GM12874 (cell line): ENCODE measurements around the gene POTEE.
"Not testable (repeated sequence)": the region's sequence is repeated elsewhere in the genome, so short reads cannot be mapped to it uniquely, and the experiment has no call there.

Experiments used
- TF ChIP-seq, protein P1 (sequence below): IDR thresholded peaks from 2 replicates; pipeline ENCODE4 v1.5.1; 2011; ENCODE audit warnings: low read depth, mild to moderate bottlenecking, control low read depth, low read length, moderate library complexity; ENCODE audit not compliant: insufficient read depth

The POTEE gene

DNA sequence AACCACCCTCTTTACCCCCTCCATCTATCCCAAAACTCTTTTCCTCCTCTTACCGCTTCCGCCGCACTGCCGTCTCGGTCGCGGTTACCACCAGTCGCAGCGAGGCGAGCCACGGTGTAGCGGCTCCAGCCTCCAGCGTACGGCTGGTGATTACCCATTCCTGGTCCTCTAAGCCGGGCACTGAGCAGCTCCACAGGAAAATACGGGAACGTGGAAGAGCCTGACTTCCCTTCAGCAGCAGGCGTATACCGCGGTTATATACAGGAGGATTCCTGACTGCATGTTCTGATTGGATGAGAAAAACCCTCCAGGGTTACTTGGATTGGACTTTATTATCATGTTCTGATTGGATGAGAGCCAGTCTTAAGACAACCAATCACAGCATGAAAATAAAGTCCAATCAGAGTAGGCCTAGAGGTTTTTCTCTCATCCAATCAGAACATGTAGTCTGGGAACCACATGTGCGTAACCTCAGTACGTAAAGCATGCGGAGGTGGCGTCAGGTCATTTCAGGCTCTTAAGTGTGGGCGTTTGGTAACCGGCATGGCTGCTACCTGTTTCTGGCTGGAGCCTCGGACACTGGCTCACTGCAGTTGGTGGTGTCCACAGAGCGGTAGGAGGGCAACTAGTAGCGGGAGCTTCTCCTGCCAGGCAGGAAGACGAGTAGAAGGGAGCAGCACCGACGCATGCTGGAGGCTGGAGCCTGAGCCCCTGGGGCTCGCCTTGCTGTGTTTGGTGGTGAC is at the start of gene POTEE:
TSS of gene POTEE (plus strand) at position 507 of the 743 bp plus-strand sequence. CDS start 8,867 bp downstream, outside the sequence.
- TF ChIP-seq, protein P1, sequence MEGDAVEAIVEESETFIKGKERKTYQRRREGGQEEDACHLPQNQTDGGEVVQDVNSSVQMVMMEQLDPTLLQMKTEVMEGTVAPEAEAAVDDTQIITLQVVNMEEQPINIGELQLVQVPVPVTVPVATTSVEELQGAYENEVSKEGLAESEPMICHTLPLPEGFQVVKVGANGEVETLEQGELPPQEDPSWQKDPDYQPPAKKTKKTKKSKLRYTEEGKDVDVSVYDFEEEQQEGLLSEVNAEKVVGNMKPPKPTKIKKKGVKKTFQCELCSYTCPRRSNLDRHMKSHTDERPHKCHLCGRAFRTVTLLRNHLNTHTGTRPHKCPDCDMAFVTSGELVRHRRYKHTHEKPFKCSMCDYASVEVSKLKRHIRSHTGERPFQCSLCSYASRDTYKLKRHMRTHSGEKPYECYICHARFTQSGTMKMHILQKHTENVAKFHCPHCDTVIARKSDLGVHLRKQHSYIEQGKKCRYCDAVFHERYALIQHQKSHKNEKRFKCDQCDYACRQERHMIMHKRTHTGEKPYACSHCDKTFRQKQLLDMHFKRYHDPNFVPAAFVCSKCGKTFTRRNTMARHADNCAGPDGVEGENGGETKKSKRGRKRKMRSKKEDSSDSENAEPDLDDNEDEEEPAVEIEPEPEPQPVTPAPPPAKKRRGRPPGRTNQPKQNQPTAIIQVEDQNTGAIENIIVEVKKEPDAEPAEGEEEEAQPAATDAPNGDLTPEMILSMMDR: not testable (repeated sequence)

DNA sequence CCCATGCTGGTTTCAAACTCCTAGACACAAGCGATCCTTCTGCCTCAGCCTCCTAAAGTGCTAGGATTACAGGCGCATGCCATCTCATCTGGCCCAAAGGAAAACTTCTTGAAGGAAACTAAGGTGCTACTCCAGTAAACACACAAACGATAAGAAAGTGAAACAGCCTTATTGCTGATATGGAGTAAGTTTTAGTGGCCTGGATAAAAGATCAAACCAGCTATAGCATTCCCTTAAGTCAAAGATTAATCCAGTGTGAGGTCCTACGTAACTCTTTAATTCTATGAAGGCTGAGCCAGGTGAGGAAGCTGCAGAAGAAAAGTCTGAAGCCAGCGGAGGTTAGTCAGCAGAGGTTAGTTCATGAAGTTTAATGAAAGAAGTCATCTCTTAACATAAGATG is 40.8 kb upstream of the POTEE start:
- TF ChIP-seq, protein P1: no peak

DNA sequence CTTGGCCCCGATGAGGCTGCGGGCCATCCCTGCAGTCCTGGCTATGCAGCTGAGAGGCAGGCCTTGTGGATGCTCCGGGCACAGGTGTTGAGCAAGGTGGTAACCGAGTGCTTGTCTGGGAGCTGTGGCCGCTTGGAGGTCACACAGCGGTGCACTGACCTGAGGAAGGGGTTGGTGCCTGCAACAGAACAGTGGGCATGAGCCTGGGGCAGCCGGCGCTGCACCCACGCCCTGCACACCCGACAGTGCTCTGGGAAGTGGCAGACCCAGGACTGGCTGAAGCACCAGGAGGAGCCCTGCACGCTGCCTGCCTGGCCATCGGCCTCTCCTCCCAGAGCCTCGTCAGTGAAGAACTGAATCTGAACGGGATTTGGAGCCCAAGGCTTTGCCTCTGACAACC is 8.2 kb upstream of the POTEE start:
- TF ChIP-seq, protein P1: no peak
